ENCODE results near the gene IGF2BP2.

- TF ChIP-seq CTCF (IDR thresholded peaks at IDR 0.05; ENCODE audit: poor library complexity) (no peak), EZH2phosphoT487 (IDR thresholded peaks at IDR 0.05; ENCODE audit: low read depth, severe bottlenecking, unreplicated experiment) (no peak), EZH2 (IDR thresholded peaks at IDR 0.05; ENCODE audit: borderline replicate concordance) (no peak)
Observed at GRCh38 chr3:185658943-185659342, 165.9 kb downstream of the IGF2BP2 start.

Data from hepatocyte (in vitro differentiated cells).